GM20000 (cell line): ENCODE data around the gene MRRF.

Experiments
- DNase-seq: peaks from one replicate; pipeline ENCODE4 v3.0.0; 2012; ENCODE audit warnings: low spot score
- CTCF ChIP-seq: IDR thresholded peaks from 2 replicates; pipeline ENCODE4 v1.5.1; 2012; ENCODE audit warnings: mild to moderate bottlenecking, control low read depth; ENCODE audit errors: extremely low read depth, missing control alignments

MRRF gene

DNA sequence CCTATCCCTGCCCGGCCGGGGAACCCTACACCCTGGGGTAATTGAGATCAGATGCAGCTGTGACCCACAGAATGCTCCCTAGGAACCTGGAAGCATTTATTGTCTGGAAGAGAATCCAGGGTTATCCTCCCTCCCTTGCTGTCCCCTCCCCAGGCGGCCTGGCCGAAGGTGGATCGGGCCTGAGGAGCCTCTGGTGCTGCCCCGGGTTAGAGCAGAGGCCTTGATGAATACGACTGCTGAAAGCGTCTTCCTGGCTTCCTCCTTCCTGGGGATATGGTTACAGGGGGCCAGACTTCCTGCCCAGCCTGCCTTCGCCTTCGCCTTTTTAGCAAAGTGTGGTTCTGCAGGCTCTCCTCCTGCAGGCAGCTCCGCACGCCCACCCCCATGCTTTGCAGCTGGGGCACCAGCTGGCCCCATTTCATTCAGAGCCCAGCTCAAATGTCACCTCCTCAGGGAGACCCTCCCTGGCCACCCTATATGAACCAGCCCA, 83.7 kb downstream of the MRRF start:
- DNase-seq: no peak
- no peak for TF ChIP-seq CTCF

DNA sequence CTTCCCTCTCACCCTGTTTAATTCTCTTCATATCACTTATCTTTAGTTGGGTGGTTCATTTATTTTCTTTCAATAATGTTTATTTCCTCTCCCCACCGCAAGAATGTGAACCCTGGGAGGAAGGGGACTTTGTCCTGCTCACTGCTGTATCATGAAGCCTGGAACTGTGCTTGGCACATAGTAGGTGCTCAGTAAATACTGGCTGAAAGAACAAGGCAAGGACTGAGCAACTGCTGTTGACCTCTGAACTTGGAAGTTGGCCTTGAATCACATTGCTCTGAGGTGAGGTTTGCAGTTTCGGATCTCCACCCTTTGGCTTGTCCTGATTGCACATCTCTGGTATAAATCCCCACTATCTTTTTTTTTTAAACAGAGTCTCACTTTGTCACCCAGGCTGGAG, 84.1 kb downstream of the MRRF start:
- TF ChIP-seq CTCF: no peak
- DNase-seq: no peak

GRCh38 chr9:122349201-122349600, 84.5 kb downstream of the MRRF start:
- no peak for TF ChIP-seq CTCF
- DNase-seq: no peak

DNA sequence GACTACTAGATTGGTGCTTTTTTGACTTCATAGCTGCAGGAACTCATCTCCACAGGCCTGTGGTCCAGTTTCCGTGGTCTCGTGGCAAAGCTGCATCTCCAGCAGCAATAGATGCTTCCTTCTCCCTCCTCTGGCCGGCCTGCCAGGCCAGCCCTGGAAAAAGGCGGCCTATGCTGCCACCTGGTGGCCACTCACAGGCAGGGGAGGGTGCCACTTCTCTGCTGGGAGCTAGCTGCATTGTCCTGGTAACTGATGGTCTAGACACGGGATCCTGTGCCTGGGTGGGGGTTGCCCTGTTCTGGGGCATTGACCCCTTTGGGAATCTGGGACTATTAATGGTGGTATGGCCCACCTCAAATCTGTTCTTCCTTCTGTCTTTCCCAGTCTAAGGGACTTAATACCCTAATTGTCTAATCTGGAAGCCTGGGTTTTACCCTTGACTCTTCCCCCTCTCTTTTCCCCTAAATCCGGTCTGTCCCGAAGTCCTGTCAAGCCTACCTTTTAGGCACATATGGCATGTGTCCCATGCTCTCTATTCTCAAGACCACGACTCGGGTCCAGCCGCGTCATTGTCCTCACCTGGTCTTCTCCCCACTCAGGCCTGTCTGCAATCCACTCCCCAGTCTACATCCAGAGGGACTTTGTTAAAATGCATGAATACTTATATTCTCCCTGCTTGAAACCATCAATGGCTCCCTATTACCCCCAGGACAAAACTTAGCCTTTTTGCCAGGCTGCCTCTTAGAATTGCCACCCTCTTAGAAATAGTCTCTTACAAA, 86.1 kb downstream of the MRRF start:
- peak; percentile 88 for DNase-seq
- peak; percentile 95 for TF ChIP-seq CTCF

DNA sequence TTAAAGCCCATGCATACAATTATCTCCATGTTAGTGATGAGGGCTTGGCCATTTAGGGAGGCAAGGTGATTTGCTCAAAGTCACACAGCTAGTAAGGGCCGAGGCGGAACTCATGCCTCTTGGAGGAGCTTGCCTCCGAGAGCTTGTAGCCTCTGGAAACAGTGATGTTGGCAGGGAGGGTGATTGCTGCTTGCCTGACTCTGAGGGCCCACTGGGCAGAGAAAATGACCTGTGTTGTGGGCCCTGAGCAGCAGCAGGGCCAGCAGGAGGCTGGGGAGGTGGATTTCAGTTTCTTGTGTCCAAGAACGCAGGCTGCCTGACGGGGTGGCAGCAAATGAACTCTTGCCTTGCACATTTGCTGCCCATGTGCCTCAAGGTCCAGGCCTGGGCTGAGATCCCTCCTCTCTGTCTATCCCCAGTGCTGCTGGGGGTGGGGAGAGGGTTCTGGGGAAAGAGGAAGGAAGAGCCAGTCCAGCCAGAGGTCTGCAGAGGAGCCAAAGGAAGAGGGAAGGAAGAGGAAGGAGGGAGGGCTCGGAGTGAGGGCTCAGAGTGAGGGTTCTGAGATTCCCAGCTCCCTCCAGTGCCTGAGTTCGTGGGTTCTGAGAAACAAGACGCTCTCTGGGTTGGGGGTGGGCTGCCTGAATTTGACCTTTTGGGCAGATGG, 90.0 kb downstream of the MRRF start:
- TF ChIP-seq CTCF: no peak
- DNase-seq: no peak

DNA sequence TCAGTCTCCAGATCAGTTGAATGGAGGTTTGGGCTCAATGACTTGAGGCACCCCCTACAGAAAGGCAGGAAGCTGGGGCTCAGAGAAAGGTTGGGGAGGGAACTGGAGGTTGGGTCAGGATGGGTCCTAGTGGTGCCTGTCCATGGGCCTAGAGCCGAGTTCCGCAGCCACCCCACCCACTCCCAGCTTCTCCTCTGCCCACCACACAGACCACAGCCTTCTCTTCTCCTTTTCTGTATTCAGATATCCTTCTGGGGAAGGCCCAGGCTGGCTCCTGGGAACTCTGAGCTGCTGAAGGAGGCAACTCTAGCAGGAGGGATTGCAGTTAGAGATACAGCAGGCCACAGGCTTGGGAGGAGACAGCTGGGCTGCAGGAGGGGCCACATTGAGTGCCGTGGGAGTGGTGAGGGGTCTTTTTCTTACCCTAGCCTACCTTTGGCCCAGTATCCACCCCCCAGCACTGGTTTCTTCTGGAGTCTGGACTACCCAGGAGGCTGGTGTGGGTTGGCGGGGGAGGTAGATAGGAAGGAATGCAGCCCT, 90.7 kb downstream of the MRRF start:
- TF ChIP-seq CTCF: no peak
- no peak for DNase-seq

DNA sequence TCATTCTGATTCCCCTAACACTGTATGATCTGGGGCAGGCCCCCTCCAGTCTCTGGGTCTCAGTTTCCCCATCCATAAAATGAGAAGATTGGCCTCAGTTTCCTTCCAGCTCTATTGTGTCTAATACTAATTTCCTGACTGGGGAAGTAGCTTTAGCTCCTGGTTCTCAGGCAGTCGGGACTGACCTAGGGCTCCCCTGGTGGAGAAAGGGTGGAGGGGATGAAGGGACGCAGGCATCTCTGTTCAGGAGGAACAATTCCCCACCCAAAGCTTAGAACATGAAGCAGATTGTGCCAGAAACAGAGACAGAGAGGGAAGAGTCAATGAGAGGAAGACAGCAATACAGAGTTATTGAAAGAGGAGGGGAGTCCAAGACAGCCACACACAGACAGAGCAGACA, 91.9 kb downstream of the MRRF start:
- no peak for DNase-seq
- no peak for TF ChIP-seq CTCF
